D721Med (cell line): ENCODE data around the gene IQSEC1.
"Not testable (repeated sequence)": the region's sequence is repeated elsewhere in the genome, so short reads cannot be mapped to it uniquely, and the experiment has no call there.

ENCODE experiments used
- DNase-seq: peaks from one replicate; pipeline ENCODE4 v3.0.0; 2011; ENCODE audit warnings: low spot score; ENCODE audit not compliant: insufficient read length
- FAIRE-seq: peaks from 2 replicates; lab custom pipeline; 2011; peaks lifted over from hg19 to GRCh38; lab: Jason Lieb, UNC
- CTCF ChIP-seq: IDR thresholded peaks from 2 replicates; pipeline ENCODE4 v1.5.1; 2012; ENCODE audit warnings: mild to moderate bottlenecking, control low read depth; ENCODE audit not compliant: insufficient read depth; ENCODE audit errors: missing control alignments

IQSEC1 gene

GRCh38 chr3:12854565-12854964, 218.7 kb downstream of the IQSEC1 start:
- no peak for DNase-seq
- TF ChIP-seq CTCF, result no peak
- no peak for FAIRE-seq

- DNase-seq, FAIRE-seq: not testable (repeated sequence)
Observed at GRCh38 chr3:12853847-12854246, 219.4 kb downstream of the IQSEC1 start.

- TF ChIP-seq CTCF, result no peak
- no peak for FAIRE-seq
Observed at GRCh38 chr3:12852201-12852600, 221.0 kb downstream of the IQSEC1 start.

More at GRCh38 chr3:12852201-12852600, 221.0 kb downstream of the IQSEC1 start:
- DNase-seq, result no peak
